Gastrocnemius medialis (tissue), 4 donors: Measurements from ENCODE around the gene C16orf96. TPM values are rescaled to one million over a fixed set of nuclear protein-coding genes. Genes with fewer than 3 reads are reported as not detected.

Source experiments
- ATAC-seq, 2 donors: fragments of 150-250 bp; one replicate each; pipeline ENCODE4 v1.9.1; 2016
- DNase-seq, 2 donors: peaks; one replicate each; pipeline ENCODE4 v3.0.0-alpha.2; 2019
- H3K27ac ChIP-seq, 4 donors: fragments of 200-600 bp; sonication (generic); 1 replicate in 1 of 4; 2 replicates in 3 of 4; pipeline ENCODE4 v1.5.1; 2016 to 2018; ENCODE audit warnings: mild to moderate bottlenecking in 2 of 4, moderate library complexity in 1 of 4
- H3K27me3 ChIP-seq, 3 donors: fragments of 200-600 bp; sonication (generic) in 2 of 3; 1 replicate in 1 of 3; 2 replicates in 2 of 3; pipeline versions ENCODE4 v1.5.1 to v1.6.0; 2016 to 2019; ENCODE audit warnings: mild to moderate bottlenecking in 1 of 3, moderate library complexity in 1 of 3
- H3K36me3 ChIP-seq, 2 donors: fragments of 200-600 bp; sonication (generic) in 1 of 2; one replicate each; pipeline ENCODE4 v1.5.1; 2017 to 2018
- H3K4me1 ChIP-seq, 2 donors: fragments of 200-600 bp; sonication (generic) in 1 of 2; one replicate each; pipeline ENCODE4 v1.5.1; 2016 to 2017; ENCODE audit warnings: mild to moderate bottlenecking in 2 of 2
- H3K4me3 ChIP-seq, 4 donors: fragments of 200-600 bp; sonication (generic) in 3 of 4; 1 replicate in 1 of 4; 2 replicates in 3 of 4; pipeline ENCODE4 v1.5.1; 2016 to 2019; ENCODE audit warnings: mild to moderate bottlenecking in 2 of 4
- H3K9me3 ChIP-seq, 3 donors: fragments of 200-600 bp; sonication (generic) in 2 of 3; 1 replicate in 1 of 3; 2 replicates in 2 of 3; pipeline ENCODE4 v1.5.1; 2016 to 2019
- POLR2A ChIP-seq, 2 donors: fragments of 450-650 bp; IDR thresholded peaks; one replicate each; pipeline ENCODE4 v1.6.1; 2017; ENCODE audit warnings: antibody characterized with exemption in 2 of 2, mild to moderate bottlenecking in 2 of 2, moderate library complexity in 2 of 2
- in situ Hi-C, 4 donors: fragments of 200-750 bp; cut with MboI; loops; one replicate each; pipeline versions ENCODE4 v1.15.0 to v1.8.0; 2017; ENCODE audit warnings: low sequenced_read_pairs in 4 of 4
- intact Hi-C: fragments of 100-400 bp; cut with DNase I; formaldehyde crosslinking; loops from one replicate; pipeline ENCODE4 v1.15.1; 2023; ENCODE audit warnings: low total_unique reads
- total RNA-seq, 4 donors: library from RNA; depleted of rRNA; stranded (reverse); fragments of >200 nt; gene quantifications; one replicate each; pipeline versions ENCODE4 v1.1.0 to v1.2.3, GENCODE V29; 2016
- TF ChIP-seq, protein P1 (sequence below), 5 experiments: fragments of 450-650 bp in 3 of 5; fragments of 200-600 bp in 2 of 5; sonication (generic) in 2 of 5; IDR thresholded peaks in 4 of 5; conservative IDR thresholded peaks in 1 of 5; 1 replicate in 4 of 5; 2 replicates in 1 of 5; pipeline ENCODE4 v1.5.1; 2016 to 2019; ENCODE audit warnings: antibody characterized with exemption in 5 of 5, mild to moderate bottlenecking in 3 of 5, moderate library complexity in 3 of 5

C16orf96 gene
- total RNA-seq, 4 donors from 2014 or later: 0.15 to 0.59 TPM; not detected in 2

DNA sequence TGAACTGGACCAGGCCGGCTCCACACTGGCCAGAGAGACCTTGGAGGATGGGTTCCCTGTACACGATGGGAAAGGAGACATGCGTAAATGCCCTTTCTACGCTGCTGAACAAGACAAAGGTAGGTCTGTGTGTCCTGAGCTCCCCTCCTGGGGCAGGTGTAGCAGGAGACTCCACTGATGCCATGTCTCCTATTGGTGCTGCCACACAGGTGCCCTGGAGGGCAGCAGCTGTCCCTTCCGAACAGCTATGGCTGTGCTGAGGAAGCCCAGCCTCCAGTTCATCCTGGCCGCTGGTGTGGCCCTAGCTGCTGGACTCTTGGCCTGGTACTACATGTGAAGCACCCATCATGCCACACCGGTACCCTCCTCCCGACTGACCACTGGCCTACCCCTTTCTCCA, 46.7 kb upstream of the C16orf96 start:
- Histone ChIP-seq H3K27me3 (no peaks in the 10 kb centered on the region), H3K4me3 (no peak overlapping the region), H3K4me1 (peaks cover under 1 to 21% of the 10 kb centered on the region in 2 donors), H3K27ac (no peak overlapping the region), H3K9me3 (no peaks in the 10 kb centered on the region), H3K36me3 (peaks cover 0 to 67% of the 10 kb centered on the region in 2 donors)
- in situ Hi-C loops: loop anchor here in 1 of 4 donors (5.0 to 25.0 kb wide), 2 partner anchors 33 to 103 kb away; partner anchors contain the start of genes MGRN1 and UBALD1
- no peak for DNase-seq
- ATAC-seq: no peak
- TF ChIP-seq POLR2A (IDR thresholded peaks at IDR 0.05): no peak
- TF ChIP-seq, protein P1, sequence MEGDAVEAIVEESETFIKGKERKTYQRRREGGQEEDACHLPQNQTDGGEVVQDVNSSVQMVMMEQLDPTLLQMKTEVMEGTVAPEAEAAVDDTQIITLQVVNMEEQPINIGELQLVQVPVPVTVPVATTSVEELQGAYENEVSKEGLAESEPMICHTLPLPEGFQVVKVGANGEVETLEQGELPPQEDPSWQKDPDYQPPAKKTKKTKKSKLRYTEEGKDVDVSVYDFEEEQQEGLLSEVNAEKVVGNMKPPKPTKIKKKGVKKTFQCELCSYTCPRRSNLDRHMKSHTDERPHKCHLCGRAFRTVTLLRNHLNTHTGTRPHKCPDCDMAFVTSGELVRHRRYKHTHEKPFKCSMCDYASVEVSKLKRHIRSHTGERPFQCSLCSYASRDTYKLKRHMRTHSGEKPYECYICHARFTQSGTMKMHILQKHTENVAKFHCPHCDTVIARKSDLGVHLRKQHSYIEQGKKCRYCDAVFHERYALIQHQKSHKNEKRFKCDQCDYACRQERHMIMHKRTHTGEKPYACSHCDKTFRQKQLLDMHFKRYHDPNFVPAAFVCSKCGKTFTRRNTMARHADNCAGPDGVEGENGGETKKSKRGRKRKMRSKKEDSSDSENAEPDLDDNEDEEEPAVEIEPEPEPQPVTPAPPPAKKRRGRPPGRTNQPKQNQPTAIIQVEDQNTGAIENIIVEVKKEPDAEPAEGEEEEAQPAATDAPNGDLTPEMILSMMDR (IDR thresholded peaks at IDR 0.05 in 4 of 5, conservative IDR thresholded peaks at IDR 0.05 in 1 of 5): no peak
- intact Hi-C loops: loop anchor here (5.0 kb wide), 1 partner anchor 113 kb away; the partner anchor contains the start of gene MGRN1

DNA sequence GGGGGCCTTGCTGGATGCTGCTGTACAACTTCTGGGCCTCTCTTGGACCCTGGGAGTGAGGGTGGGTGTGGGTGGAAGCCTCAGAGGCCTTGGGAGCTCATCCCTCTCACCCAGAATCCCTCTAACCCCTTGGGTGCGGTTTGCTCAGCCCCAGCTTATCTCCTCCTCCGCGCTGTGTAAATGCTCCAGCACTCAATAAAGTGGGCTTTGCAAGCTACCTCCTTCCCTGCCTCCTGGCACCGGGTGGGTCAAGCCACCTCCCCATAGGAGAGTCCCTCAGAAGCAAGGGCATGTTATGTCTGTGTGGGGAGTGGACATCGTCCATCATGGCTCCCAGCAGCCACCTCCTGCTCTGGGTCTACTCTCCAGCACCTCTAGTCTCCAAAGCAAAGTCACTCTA, 46.0 kb upstream of the C16orf96 start:
- H3K36me3 ChIP-seq: peaks cover 0 to 67% of the 10 kb centered on the region in 2 donors
- no peak overlapping the region for H3K27ac ChIP-seq
- in situ Hi-C loops: loop anchor here in 1 of 4 donors (25.0 kb wide), 1 partner anchor 102 kb away; the partner anchor contains the start of genes MGRN1 and UBALD1
- H3K27me3 ChIP-seq: no peaks in the 10 kb centered on the region
- intact Hi-C loops: no loop called here
- no peaks in the 10 kb centered on the region for H3K9me3 ChIP-seq
- ATAC-seq (no peak), DNase-seq (no peak)
- H3K4me1 ChIP-seq: peaks cover 6 to 28% of the 10 kb centered on the region in 2 donors
- TF ChIP-seq, protein P1 (IDR thresholded peaks at IDR 0.05 in 4 of 5, conservative IDR thresholded peaks at IDR 0.05 in 1 of 5): no peak
- TF ChIP-seq POLR2A (IDR thresholded peaks at IDR 0.05): no peak
- H3K4me3 ChIP-seq: no peak overlapping the region

DNA sequence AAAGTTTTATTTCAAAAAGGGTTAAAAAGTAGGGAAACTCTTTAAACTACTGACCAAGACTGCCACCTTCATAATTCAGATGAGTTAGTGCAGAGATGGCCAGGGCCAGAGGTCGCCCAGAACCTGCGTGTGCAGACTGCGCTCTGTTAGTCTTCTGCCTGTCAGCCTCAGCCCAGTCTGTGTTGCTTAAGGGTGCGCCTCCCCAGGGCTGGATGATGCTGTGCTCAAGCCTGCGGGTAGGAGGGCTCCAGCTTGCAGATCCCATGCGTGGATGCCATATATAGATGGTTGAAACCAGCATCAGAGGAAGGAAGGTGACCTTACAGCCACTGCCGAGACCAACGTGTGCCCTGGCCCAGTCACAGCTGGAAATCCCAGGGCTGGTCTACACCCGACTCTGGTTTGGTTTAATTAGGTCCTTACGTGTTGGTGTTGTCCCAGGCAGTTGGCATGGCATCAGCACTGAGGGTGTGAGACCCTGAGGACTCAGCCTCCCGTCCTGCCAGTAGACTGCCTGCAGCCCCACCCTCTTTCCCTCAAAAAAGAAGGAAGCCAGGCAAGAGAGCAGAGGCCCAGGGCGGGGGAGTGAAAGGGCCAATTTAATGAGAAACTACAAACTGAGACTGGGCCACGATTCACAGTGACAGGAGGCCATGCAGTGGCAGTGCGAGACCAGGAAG, 45.3 kb upstream of the C16orf96 start:
- Histone ChIP-seq H3K4me3 (no peak overlapping the region), H3K27me3 (no peaks in the 10 kb centered on the region), H3K9me3 (no peaks in the 10 kb centered on the region), H3K4me1 (peaks cover 6 to 31% of the 10 kb centered on the region in 2 donors), H3K36me3 (peaks cover 0 to 67% of the 10 kb centered on the region in 2 donors), H3K27ac (peak overlapping the region in 1 of 4 donors; percentile 15)
- DNase-seq (no peak), ATAC-seq (no peak)
- in situ Hi-C loops: loop anchor here in 1 of 4 donors (25.0 kb wide), 1 partner anchor 101 kb away; the partner anchor contains the start of genes MGRN1 and UBALD1
- TF ChIP-seq, protein P1 (IDR thresholded peaks at IDR 0.05 in 4 of 5, conservative IDR thresholded peaks at IDR 0.05 in 1 of 5): no peak
- no peak for TF ChIP-seq POLR2A (IDR thresholded peaks at IDR 0.05)
- intact Hi-C loops: no loop called here

DNA sequence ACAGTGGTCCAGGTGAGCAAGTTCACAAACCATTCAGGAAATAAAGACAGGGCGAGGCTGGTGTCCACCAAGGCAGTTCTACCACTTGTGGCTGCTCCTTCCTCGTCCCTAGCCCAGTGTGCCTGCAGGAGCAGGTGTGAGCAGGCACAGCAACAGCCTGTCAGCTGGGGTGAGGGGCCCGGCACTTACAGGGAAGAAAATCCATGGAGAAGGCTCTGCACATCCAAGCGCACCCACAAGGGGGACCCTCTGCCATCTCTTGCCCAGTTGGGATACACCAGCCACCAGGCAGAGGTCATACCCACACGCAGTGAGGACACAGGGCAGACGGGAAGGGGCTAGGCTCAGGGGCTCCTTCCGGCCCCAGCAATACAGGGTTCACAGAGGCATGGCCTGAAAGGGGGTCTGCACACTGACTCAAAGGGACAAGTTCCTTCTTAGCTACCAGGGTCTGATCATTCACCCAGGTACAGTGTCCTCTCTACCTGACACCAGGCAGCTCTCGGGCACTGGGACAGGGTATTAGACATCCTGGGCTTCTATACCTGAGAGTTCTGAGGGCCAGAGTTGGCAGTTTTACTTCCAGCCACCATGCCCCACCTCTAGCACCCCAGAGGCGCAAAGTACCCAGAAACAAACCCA, 44.6 kb upstream of the C16orf96 start:
- Histone ChIP-seq H3K4me3 (no peak overlapping the region), H3K27me3 (no peaks in the 10 kb centered on the region), H3K36me3 (peaks cover 0 to 67% of the 10 kb centered on the region in 2 donors), H3K9me3 (no peaks in the 10 kb centered on the region), H3K4me1 (peaks cover 6 to 32% of the 10 kb centered on the region in 2 donors), H3K27ac (peak overlapping the region in 2 of 4 donors; percentile 15 to 41)
- DNase-seq (no peak), ATAC-seq (peak in 1 of 2 donors; percentile 37)
- in situ Hi-C loops: loop anchor here in 1 of 4 donors (25.0 kb wide), 1 partner anchor 101 kb away; the partner anchor contains the start of genes MGRN1 and UBALD1
- intact Hi-C loops: no loop called here
- TF ChIP-seq, protein P1 (IDR thresholded peaks at IDR 0.05 in 4 of 5, conservative IDR thresholded peaks at IDR 0.05 in 1 of 5): peak in 4 of 5 experiments; percentile 33 to 47 (median 44)
- TF ChIP-seq POLR2A (IDR thresholded peaks at IDR 0.05): no peak
